Measurements from ENCODE around the gene FBXL3. TPM values are rescaled to one million over a fixed set of nuclear protein-coding genes. Genes with fewer than 3 reads are reported as not detected.
A peak's percentile ranks its signal among the peaks of the same experiment; 100 is the strongest.

The FBXL3 gene
- total and polyA plus RNA-seq, 2 donors (not counting 1 experiment from before 2014, with no cell fraction given): 48.5 to 61.8 TPM

GRCh38 chr13:76983676-76984075 lies 43.3 kb downstream of the FBXL3 start:
- H3K36me3 ChIP-seq (ENCODE audit: control insufficient read depth, insufficient read depth, low read length): no peaks in the 10 kb centered on the region
- no peak overlapping the region for H2AFZ ChIP-seq (ENCODE audit: low read length)
- no peak for TF ChIP-seq CTCF (conservative IDR thresholded peaks at IDR 0.05 in 1 of 2, IDR thresholded peaks at IDR 0.05 in 1 of 2; ENCODE audit: low read depth in 1 of 2, low read length in 2 of 2)
- TF ChIP-seq EZH2 (IDR thresholded peaks at IDR 0.05; ENCODE audit: low read length, missing control alignments): no peak
- H3K79me2 ChIP-seq (ENCODE audit: control insufficient read depth, insufficient read depth, low read length): no peaks in the 10 kb centered on the region
- H3K9me3 ChIP-seq (ENCODE audit: control insufficient read depth, insufficient read depth, low read depth, low read length): no peaks in the 10 kb centered on the region
- DNase-seq (ENCODE audit: low read depth in 2 of 2): no peak
- H3K4me1 ChIP-seq (ENCODE audit: control insufficient read depth, extremely low read depth, insufficient read depth, low read length): no peaks in the 10 kb centered on the region
- no peak overlapping the region for H3K27ac ChIP-seq (ENCODE audit: insufficient read depth, low read length)
- no peak overlapping the region for H3K4me3 ChIP-seq (replicated peaks in 1 of 4; ENCODE audit: control extremely low read depth in 1 of 4, insufficient read depth in 1 of 4, low read depth in 3 of 4, low read length in 4 of 4)
- no peaks in the 10 kb centered on the region for H4K20me1 ChIP-seq (ENCODE audit: control insufficient read depth, extremely low read depth, insufficient read depth, low read length)
- H3K9ac ChIP-seq (ENCODE audit: insufficient read depth, low read length): no peak overlapping the region
- H3K27me3 ChIP-seq (ENCODE audit: control insufficient read depth, insufficient read depth, low read length): peaks cover 6% of the 10 kb centered on the region
- H3K4me2 ChIP-seq (ENCODE audit: extremely low read depth, insufficient read depth, low read length): no peak overlapping the region

DNA sequence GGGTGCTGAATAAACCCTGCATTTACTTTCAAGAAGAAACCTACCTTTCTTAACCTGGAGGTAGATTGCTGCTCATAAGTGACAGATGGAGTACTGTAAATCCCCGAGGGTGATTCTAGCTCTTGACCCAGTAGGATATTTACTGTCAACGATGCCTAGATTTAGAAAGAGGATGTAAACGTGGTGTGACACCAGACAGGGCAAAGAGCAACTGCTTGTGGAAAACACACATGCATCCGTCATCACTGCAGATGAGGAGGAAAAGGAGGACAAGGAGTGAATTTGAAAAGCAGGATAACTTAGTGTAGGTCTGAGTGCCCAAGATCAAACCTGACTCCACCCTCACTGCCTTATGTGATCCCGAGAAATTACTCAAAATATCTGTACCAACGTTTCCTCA lies 44.9 kb downstream of the FBXL3 start:
- no peak overlapping the region for H2AFZ ChIP-seq (ENCODE audit: low read length)
- TF ChIP-seq EZH2 (IDR thresholded peaks at IDR 0.05; ENCODE audit: low read length, missing control alignments) (no peak), CTCF (conservative IDR thresholded peaks at IDR 0.05 in 1 of 2, IDR thresholded peaks at IDR 0.05 in 1 of 2; ENCODE audit: low read depth in 1 of 2, low read length in 2 of 2) (no peak)

GRCh38 chr13:76980075-76980718 lies 46.8 kb downstream of the FBXL3 start:
- H3K4me1 ChIP-seq (ENCODE audit: control insufficient read depth, extremely low read depth, insufficient read depth, low read length): no peaks in the 10 kb centered on the region
- H3K27me3 ChIP-seq (ENCODE audit: control insufficient read depth, insufficient read depth, low read length): peaks cover 4% of the 10 kb centered on the region
- H3K4me3 ChIP-seq (replicated peaks in 1 of 4; ENCODE audit: control extremely low read depth in 1 of 4, insufficient read depth in 1 of 4, low read depth in 3 of 4, low read length in 4 of 4): peak overlapping the region; percentile 36 to 47 (median 40)
- no peaks in the 10 kb centered on the region for H3K9me3 ChIP-seq (ENCODE audit: control insufficient read depth, insufficient read depth, low read depth, low read length)
- H3K27ac ChIP-seq (ENCODE audit: insufficient read depth, low read length): no peak overlapping the region
- peak overlapping the region; percentile 41 for H2AFZ ChIP-seq (ENCODE audit: low read length)
- no peaks in the 10 kb centered on the region for H3K79me2 ChIP-seq (ENCODE audit: control insufficient read depth, insufficient read depth, low read length)
- no peak overlapping the region for H3K9ac ChIP-seq (ENCODE audit: insufficient read depth, low read length)
- DNase-seq (ENCODE audit: low read depth in 2 of 2): peak; percentile 28 to 50
- no peaks in the 10 kb centered on the region for H3K36me3 ChIP-seq (ENCODE audit: control insufficient read depth, insufficient read depth, low read length)
- peak overlapping the region; percentile 90 for H3K4me2 ChIP-seq (ENCODE audit: extremely low read depth, insufficient read depth, low read length)
- TF ChIP-seq EZH2 (IDR thresholded peaks at IDR 0.05; ENCODE audit: low read length, missing control alignments): no peak
- TF ChIP-seq CTCF (conservative IDR thresholded peaks at IDR 0.05 in 1 of 2, IDR thresholded peaks at IDR 0.05 in 1 of 2; ENCODE audit: low read depth in 1 of 2, low read length in 2 of 2): peak; percentile 89 to 93
- no peaks in the 10 kb centered on the region for H4K20me1 ChIP-seq (ENCODE audit: control insufficient read depth, extremely low read depth, insufficient read depth, low read length)

More for the DNA sequence above, 44.9 kb downstream of the FBXL3 start:
- no peaks in the 10 kb centered on the region for H4K20me1 ChIP-seq (ENCODE audit: control insufficient read depth, extremely low read depth, insufficient read depth, low read length)
- H3K4me2 ChIP-seq (ENCODE audit: extremely low read depth, insufficient read depth, low read length): no peak overlapping the region
- no peaks in the 10 kb centered on the region for H3K36me3 ChIP-seq (ENCODE audit: control insufficient read depth, insufficient read depth, low read length)
- no peak overlapping the region for H3K4me3 ChIP-seq (replicated peaks in 1 of 4; ENCODE audit: control extremely low read depth in 1 of 4, insufficient read depth in 1 of 4, low read depth in 3 of 4, low read length in 4 of 4)
- no peaks in the 10 kb centered on the region for H3K79me2 ChIP-seq (ENCODE audit: control insufficient read depth, insufficient read depth, low read length)
- H3K9me3 ChIP-seq (ENCODE audit: control insufficient read depth, insufficient read depth, low read depth, low read length): no peaks in the 10 kb centered on the region
- no peaks in the 10 kb centered on the region for H3K4me1 ChIP-seq (ENCODE audit: control insufficient read depth, extremely low read depth, insufficient read depth, low read length)
- H3K27me3 ChIP-seq (ENCODE audit: control insufficient read depth, insufficient read depth, low read length): peaks cover 6% of the 10 kb centered on the region
- no peak overlapping the region for H3K27ac ChIP-seq (ENCODE audit: insufficient read depth, low read length)
- DNase-seq (ENCODE audit: low read depth in 2 of 2): no peak
- no peak overlapping the region for H3K9ac ChIP-seq (ENCODE audit: insufficient read depth, low read length)
